ENCODE data around the gene MYMK.

- TF ChIP-seq, protein P1, sequence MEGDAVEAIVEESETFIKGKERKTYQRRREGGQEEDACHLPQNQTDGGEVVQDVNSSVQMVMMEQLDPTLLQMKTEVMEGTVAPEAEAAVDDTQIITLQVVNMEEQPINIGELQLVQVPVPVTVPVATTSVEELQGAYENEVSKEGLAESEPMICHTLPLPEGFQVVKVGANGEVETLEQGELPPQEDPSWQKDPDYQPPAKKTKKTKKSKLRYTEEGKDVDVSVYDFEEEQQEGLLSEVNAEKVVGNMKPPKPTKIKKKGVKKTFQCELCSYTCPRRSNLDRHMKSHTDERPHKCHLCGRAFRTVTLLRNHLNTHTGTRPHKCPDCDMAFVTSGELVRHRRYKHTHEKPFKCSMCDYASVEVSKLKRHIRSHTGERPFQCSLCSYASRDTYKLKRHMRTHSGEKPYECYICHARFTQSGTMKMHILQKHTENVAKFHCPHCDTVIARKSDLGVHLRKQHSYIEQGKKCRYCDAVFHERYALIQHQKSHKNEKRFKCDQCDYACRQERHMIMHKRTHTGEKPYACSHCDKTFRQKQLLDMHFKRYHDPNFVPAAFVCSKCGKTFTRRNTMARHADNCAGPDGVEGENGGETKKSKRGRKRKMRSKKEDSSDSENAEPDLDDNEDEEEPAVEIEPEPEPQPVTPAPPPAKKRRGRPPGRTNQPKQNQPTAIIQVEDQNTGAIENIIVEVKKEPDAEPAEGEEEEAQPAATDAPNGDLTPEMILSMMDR (IDR thresholded peaks at IDR 0.05; ENCODE audit: low read depth, low read length) = no peak
- no peak for TF ChIP-seq EZH2phosphoT487 (IDR thresholded peaks at IDR 0.05; ENCODE audit: low read depth)
Measured at GRCh38 chr9:133527444-133527920, 2.7 kb upstream of the MYMK start.
